Stimulated activated CD8-positive, alpha-beta memory T cell treated with anti-CD3 and anti-CD28 coated beads, Interleukin-15, amount 100 ng/mL, for 48 hours (primary cell): ENCODE results near the gene SSBP4.
"Not testable (repeated sequence)": the region's sequence is repeated elsewhere in the genome, so short reads cannot be mapped to it uniquely, and the experiment has no call there.

Experiments
- DNase-seq, 2 donors: peaks; one replicate each; pipeline ENCODE4 v3.0.0-alpha.2; 2020; ENCODE audit warnings: low read depth in 2 of 2

SSBP4 gene

GRCh38 chr19:18419195-18419698 lies at the start of gene SSBP4:
SSBP4 (plus strand) TSS chr19:18419398; CDS start chr19:18419649, 251 bp downstream.
- peak in 1 of 2 donors; percentile 60 for DNase-seq

GRCh38 chr19:18373407-18373891 lies 45.7 kb upstream of the SSBP4 start:
- no peak for DNase-seq

DNA sequence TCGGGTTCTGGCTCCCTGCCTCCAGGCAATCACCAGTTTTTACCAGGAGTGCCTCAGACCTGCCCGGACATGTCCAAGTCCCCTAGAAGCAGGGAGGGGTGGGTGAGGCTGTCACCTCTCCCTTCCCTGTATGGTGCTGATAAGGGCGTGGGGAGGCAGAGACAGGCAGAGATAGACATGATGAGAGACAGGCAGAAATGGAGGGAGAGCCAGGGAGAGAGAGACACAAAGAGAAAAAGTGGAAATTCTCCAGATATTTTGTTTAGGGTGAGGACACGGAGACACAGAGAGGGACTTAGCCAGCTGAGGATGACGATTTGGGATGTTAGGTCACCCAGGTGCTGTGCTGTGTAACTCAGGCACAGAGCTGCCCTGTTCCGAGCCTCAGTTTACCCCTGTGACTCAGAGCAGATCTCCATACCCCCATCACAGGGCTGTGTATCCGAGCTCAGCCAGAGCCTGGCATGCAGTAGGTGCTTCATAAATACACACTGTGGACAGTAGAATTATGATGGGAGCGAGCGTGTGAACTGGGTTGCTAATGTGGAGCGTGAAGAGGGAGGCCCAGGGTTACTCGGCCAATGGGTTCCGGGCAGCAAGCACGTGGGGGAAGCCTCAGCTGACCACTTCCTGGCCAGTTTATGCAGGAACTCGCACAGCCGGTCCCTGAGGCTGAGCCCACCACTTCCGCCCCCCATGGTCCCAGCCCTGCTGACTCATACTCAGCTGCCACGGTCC lies 45.1 kb upstream of the SSBP4 start:
- peak; percentile 61 to 82 for DNase-seq

- no peak for DNase-seq
These were observed 42.2 kb upstream of the SSBP4 start for GRCh38 chr19:18377026-18377425.

GRCh38 chr19:18379803-18380747 lies 39.1 kb upstream of the SSBP4 start:
- no peak for DNase-seq

DNA sequence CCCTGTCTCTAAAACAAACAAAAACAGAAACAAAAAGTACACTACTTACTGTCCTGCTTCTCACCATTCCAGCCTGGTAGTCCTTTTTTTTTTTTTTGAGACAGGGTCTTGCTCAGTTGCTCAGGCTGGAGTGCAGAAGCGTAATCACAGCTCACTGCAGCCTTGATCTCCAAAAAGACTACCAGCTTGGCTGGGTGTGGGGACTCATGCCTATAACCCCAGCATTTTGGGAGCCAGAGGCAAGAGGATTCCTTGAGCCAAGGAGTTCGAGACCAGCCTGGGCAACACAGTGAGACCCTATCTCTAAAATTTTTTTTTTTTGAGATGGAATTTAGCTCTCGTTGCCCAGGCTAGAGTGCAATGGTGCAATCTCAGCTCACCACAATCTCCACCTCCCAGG lies 38.4 kb upstream of the SSBP4 start:
- no peak for DNase-seq

GRCh38 chr19:18383622-18384021 lies 35.6 kb upstream of the SSBP4 start:
- not testable (repeated sequence) for DNase-seq

DNA sequence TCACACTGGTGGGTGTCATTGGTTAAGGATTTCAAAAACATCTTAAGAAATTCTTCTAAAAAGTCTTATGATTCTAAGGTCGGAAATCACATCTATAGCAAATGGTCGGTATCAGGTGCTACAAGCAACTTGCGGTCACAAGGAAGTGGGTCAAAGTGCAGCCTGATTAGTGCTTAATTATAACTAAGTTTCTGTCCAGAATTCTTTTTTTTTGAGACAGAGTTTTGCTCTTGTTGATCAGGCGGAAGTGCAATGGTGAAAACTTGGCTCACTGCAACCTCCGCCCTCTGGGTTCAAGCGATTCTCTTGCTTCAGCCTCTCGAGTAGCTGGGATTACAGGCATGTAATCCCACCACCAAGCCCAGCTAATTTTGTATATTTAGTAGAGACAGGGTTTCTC lies 34.4 kb upstream of the SSBP4 start:
- no peak for DNase-seq

DNA sequence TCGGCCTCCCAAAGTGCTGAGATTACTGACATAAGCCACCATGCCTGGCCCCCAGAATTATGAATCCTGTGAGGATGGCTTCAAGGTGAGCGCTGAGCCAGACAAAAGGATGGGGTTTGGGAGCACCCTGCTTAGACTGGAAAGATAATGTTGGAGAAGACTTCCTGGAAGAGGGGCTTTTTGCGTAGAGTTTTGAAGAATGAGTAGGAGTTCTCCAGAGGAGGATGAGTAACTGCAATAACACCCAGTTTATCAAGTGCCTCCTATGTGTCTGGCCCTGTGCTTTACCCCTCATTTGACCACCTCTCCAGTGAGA lies 33.9 kb upstream of the SSBP4 start:
- no peak for DNase-seq

DNA sequence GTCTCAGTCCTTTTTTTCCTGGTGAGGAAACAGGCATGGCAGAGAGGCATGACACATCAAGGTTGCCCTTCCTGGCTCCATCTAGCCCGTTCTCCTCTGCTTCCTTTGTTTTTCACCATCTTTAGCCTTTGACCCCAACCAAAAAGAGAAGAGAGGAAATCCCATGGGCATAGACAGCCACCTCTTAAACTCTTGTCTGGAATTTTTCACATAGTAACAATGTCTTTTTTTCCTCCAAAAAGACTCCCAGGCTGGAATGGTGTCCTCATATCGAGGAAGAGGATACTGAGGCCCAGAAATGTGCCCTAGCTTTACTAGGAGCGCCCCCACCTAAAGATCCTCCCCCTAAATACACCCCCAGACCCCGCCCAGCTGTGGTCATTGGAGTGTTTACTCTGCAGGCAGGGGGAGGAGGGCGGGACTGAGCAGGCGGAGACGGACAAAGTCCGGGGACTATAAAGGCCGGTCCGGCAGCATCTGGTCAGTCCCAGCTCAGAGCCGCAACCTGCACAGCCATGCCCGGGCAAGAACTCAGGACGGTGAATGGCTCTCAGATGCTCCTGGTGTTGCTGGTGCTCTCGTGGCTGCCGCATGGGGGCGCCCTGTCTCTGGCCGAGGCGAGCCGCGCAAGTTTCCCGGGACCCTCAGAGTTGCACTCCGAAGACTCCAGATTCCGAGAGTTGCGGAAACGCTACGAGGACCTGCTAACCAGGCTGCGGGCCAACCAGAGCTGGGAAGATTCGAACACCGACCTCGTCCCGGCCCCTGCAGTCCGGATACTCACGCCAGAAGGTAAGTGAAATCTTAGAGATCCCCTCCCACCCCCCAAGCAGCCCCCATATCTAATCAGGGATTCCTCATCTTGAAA lies 33.3 kb upstream of the SSBP4 start, which contains the start of gene GDF15:
Gene GDF15 (plus strand): TSS at position 484 of the 868 bp plus-strand sequence. CDS start 32 bp downstream, at position 516.
- DNase-seq = peak; percentile 13 to 15

DNA sequence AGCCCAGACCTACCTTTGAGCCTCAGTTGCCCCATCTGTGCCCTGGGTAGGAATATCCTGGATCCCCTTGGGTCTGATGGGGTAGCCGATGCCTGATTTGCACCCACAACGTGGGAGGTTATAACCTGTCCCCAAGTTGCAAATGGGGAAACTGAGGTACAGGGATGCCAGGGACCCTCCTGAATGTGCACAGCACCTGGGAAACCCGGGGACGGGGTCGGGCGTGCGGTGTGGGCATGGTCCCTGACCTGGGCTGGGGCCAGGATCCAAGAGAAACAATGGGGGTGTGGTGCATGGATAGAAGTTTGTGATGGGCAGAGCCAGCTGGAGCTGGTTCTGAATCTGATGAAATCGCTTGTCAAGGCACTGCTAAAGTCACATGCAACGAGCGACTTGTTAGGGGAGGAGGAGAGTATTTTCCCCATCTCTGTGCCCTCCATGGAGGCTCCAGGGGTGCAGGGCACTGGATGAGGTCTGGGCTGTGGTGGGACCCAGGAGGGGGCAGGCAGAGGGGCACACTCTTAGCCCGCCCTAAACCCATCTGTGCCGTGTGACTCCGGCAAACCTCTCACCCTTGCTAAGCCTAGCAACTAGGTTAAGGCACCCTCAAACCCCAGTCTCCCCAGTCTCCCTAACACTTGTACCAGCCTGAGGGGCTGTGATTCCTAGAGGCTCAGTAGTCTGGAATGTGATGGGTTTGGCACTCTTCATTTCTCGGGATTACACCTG lies 32.5 kb upstream of the SSBP4 start:
- DNase-seq = no peak

DNA sequence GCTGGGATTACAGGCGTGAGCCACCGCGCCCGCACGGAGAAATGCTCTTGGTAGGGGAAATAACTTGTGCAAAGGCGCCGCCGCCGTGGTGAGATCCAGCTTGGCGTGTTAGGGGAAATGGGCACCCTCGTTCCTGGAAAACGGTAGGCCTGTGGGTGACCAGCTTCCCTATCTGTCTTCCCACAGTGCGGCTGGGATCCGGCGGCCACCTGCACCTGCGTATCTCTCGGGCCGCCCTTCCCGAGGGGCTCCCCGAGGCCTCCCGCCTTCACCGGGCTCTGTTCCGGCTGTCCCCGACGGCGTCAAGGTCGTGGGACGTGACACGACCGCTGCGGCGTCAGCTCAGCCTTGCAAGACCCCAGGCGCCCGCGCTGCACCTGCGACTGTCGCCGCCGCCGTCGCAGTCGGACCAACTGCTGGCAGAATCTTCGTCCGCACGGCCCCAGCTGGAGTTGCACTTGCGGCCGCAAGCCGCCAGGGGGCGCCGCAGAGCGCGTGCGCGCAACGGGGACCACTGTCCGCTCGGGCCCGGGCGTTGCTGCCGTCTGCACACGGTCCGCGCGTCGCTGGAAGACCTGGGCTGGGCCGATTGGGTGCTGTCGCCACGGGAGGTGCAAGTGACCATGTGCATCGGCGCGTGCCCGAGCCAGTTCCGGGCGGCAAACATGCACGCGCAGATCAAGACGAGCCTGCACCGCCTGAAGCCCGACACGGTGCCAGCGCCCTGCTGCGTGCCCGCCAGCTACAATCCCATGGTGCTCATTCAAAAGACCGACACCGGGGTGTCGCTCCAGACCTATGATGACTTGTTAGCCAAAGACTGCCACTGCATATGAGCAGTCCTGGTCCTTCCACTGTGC lies 30.9 kb upstream of the SSBP4 start:
- peak; percentile 68 to 75 for DNase-seq

- no peak for DNase-seq
These were observed 30.1 kb upstream of the SSBP4 start for GRCh38 chr19:18388960-18389725.

DNA sequence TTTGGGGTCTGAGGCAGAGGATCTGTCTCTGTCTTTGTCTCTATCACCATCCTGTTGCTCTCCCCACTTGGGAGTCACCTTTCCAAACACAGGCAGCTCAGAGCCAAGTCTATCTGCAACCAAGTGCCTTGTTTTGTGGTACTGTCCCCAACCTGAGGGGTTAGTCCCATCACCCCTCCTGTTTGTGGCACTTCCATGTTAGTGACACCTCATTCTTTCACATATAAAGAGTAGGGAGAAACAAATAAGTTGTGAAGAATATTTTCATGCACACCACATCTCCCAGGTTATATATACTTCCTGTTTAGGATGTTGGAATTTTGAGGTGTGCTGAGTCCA lies 29.5 kb upstream of the SSBP4 start:
- no peak for DNase-seq

- no peak for DNase-seq
These were observed 28.9 kb upstream of the SSBP4 start for GRCh38 chr19:18390065-18390907.

DNA sequence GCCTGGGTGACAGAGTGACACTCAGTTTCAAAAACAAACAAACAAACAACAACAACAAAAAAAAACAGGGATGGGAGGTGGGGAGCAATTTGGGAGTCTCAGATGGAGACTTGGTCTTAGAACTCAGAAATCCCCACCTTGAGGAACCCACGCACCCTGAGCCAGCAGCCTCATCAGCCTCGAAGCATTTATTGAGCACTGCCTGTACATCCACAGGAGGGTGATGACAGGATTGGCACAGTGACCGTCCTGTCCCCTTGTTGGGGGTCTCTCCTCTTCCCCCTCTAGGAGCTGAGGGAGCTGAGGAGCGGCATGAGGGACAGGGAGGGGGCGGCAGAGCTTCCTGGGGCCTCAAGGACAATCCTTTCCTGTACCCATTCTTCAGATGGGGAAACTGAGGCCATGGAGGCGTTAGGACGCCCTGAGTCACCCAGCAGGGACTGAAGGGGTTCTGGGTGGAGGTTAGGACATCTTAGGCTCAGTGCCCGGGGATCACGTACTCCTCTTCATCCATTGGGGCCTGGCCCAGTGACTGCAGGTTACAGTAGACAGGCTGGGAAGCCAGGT lies 27.6 kb upstream of the SSBP4 start:
- no peak for DNase-seq

DNA sequence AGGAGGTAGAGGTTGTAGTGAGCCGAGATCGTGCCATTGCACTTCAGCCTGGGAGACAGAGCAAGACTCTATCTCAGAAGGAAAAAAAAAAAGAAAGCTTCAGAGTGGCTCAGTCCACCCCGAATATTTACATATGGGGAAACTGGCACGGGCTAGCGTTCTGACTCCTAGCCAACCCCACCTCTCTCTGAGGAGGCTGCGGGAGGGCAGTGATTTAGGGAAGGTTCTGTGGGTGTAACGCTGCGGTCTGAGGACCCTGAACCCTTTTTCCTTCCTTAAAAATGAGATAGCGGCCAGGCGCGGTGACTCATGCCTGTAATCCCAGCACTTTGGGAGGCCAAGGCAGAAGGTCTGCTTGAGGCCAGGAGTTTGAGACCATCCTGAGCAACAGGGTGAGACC lies 26.8 kb upstream of the SSBP4 start:
- no peak for DNase-seq

DNA sequence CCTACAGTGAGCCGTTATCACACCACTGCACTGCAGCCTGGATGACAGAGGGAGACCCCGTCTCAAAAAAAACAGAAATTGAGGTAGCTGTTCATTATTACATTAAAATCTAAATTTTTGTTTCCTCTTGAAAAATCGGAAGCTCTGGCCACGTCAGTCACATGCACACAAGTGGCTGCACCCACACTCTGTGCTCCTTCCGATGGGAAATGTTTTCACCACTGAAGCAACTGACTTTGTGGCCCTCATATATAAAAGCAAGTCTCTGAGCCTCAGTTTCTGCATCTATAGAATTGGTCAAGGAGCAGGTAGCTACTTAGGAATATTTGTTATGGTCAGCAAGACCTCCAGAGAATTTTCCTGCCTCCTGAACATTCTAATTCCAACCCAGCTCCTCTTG lies 26.3 kb upstream of the SSBP4 start:
- DNase-seq = no peak
